ENCODE results near the gene CYB5A.
"Not testable (repeated sequence)": the region's sequence is repeated elsewhere in the genome, so short reads cannot be mapped to it uniquely, and the experiment has no call there.

Gene CYB5A

DNA sequence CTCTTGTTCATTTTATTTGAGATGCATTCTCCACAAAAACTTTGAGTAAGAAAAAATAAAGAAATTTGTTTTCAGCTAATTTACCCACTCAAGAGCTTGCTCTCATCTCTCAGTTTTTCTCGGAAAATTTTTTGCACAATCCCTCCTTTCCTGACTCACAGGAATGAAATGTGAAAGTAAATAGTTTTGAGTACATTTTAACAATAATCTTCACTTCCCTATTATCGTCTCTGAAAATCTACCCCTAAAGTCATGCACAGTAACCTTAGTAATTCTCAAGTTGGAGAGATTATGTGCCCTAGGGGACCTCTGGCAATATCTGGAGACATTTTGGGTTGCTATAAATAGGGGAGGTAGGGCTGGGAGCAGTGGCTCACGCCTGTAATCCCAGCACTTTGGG, 2.6 kb downstream of the CYB5A start:
- Mint-ChIP-seq H3K9me3 (peaks cover 2% of the 10 kb centered on the region), H3K27ac (no peak overlapping the region), H3K27me3 (no peaks in the 10 kb centered on the region), H3K36me3 (no peaks in the 10 kb centered on the region), H3K4me1 (peaks cover 5% of the 10 kb centered on the region), H3K4me3 (no peak overlapping the region)
- no peak for ATAC-seq (ENCODE audit: low read depth)
- no peak for DNase-seq (ENCODE audit: low spot score in 2 of 2)

DNA sequence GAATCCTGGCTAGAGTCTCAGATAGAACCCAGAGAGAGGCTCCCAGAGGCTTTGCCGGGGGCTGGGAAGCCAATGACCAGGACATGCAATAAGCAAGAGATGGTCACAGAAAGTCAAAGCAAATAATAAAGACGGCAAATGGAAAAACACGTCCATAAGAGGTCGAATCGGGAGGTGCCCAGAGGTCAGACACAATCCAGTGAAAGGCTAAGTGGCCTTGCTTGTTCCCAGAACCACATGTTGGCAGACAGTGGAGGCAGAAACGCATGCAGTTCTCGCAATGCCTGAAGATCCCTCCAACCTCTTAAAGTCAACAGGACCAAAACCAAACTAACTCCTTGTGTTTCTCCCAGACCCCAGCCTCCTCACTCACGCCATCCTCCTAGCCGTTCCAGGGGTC, 3.0 kb downstream of the CYB5A start:
- ATAC-seq (ENCODE audit: low read depth) (no peak), DNase-seq (ENCODE audit: low spot score in 2 of 2) (no peak)
- Mint-ChIP-seq H3K27ac (no peak overlapping the region), H3K4me3 (no peak overlapping the region), H3K9me3 (peaks cover 2% of the 10 kb centered on the region), H3K27me3 (no peaks in the 10 kb centered on the region), H3K4me1 (peaks cover 5% of the 10 kb centered on the region), H3K36me3 (no peaks in the 10 kb centered on the region)

DNA sequence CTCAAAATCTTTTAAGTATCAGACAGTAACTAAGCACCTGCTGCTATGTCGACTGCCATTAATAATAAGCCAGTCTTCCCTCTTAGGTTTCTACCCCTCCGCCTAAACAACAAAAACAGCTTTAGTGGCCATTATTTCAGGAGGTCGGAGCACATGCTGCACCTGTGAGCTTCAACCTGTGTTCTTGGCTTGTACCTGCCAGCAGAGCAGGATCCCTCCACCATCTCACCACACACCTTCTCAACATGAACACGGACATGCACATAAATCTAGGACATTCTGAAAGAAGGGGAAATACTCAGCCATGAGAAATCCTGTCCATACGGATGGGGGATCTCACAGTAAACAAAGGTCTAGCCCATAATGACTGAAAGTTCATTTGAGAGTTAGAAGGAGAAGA, 3.7 kb downstream of the CYB5A start:
- no peaks in the 10 kb centered on the region for H3K9me3 Mint-ChIP-seq
- H3K4me1 Mint-ChIP-seq: peaks cover 7% of the 10 kb centered on the region
- DNase-seq (ENCODE audit: low spot score in 2 of 2) (no peak), ATAC-seq (ENCODE audit: low read depth) (no peak)
- H3K27ac Mint-ChIP-seq: no peak overlapping the region
- H3K4me3 Mint-ChIP-seq: no peak overlapping the region
- H3K27me3 Mint-ChIP-seq: no peaks in the 10 kb centered on the region
- no peaks in the 10 kb centered on the region for H3K36me3 Mint-ChIP-seq

DNA sequence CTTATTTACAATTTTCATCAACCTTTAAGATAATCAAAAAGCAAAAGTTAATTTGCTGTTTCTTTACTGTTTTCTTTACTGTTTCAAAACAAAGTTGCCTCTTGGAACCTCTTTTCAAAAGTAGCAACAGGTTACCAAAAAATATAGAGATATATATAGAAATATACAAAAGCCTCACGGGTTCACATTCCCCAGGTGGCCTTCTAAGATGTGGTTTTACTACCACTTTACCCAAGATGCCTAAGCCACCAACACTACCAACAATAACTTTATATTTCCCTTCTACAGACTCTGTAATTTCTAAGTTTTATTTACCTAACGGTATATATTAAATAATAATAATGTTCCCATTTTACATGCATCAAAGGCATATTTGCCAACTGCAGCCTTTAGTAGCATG, 4.9 kb downstream of the CYB5A start:
- ATAC-seq (ENCODE audit: low read depth): no peak
- Mint-ChIP-seq H3K4me3 (no peak overlapping the region), H3K36me3 (no peaks in the 10 kb centered on the region), H3K4me1 (peaks cover 19% of the 10 kb centered on the region), H3K27ac (no peak overlapping the region), H3K27me3 (no peaks in the 10 kb centered on the region), H3K9me3 (no peaks in the 10 kb centered on the region)
- no peak for DNase-seq (ENCODE audit: low spot score in 2 of 2)

DNA sequence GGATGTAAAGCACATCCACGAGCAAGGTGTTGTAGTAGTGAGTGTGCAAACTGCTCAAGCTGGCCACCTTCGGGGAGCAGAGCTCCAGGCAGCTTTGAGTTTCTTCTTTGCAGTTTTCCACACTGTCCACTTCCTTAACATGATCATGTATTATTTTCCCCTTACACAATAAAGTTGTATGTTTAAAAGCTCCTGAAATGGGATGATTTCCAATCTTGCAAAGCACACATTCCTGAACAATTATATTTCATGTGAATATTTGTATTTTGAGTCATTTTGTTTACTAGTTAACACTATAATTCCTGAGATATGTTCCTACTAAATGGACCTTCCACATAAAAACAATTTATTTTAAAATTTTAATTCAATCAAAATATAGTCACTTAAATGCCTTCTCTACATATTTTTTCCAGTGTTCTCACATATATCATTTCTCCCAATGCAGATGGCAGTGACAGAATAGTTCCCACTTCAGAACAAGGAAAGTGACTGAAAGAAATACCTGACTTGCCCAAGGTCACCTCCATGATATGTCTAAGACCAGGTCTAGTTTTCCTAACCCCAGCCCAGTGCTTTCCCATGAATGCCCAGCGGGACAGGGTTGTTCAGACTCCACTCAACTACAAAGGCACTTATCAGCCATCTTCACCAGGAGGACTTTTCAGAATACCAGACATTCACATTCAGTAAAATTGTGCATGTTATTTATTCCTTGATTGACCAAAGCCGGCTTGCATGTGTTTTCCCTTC, 5.5 kb downstream of the CYB5A start:
- H3K27ac Mint-ChIP-seq: no peak overlapping the region
- no peak for DNase-seq (ENCODE audit: low spot score in 2 of 2)

DNA sequence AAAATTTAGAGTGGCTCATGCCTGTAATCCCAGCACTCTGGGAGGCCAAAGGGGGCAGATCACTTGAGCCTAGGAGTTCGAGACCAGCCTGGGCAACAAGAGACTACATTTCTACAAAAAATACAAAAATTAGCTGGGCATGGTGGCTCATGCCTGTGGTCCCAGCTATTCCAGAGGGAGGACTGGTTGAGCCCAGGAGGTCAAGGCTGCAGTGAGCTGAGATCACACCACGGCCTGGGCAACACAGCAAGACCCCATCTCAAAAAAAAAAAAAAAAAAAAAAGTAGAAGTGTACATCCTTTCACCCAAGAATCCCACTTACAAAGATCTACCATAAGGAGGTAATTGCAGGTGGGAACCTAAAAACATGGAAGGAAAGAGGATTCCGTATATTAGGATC, 6.2 kb downstream of the CYB5A start:
- not testable (repeated sequence) for H3K36me3 Mint-ChIP-seq; H3K27ac Mint-ChIP-seq; DNase-seq (ENCODE audit: low spot score in 2 of 2); H3K9me3 Mint-ChIP-seq; H3K27me3 Mint-ChIP-seq; H3K4me3 Mint-ChIP-seq; ATAC-seq (ENCODE audit: low read depth)
- peaks cover 22% of the 10 kb centered on the region for H3K4me1 Mint-ChIP-seq

More for the DNA sequence above, 5.5 kb downstream of the CYB5A start:
- Mint-ChIP-seq H3K4me1 (peaks cover 21% of the 10 kb centered on the region), H3K36me3 (peaks cover 4% of the 10 kb centered on the region), H3K9me3 (no peaks in the 10 kb centered on the region), H3K4me3 (no peak overlapping the region), H3K27me3 (no peaks in the 10 kb centered on the region)
- ATAC-seq (ENCODE audit: low read depth): no peak

DNA sequence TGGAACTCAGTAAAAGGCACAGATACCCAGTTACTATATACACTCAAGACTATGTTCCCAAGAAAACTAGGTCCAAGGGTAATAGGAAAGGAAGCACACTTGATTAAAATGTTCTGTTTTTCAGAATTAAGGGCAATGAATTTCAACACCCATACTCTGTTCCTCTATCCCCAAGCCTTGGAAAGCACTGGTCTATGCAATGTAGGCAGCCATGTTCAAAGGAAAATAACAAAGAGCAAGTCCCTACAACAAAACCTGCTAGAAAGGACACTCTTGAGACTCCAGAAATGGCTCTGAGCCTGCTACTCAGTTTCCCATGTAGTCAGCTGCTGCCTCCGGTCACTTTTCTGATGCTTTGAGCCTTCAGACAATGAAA, 6.8 kb downstream of the CYB5A start:
- Mint-ChIP-seq H3K4me1 (peaks cover 22% of the 10 kb centered on the region), H3K27ac (no peak overlapping the region), H3K27me3 (no peaks in the 10 kb centered on the region), H3K9me3 (no peaks in the 10 kb centered on the region), H3K36me3 (peaks cover 9% of the 10 kb centered on the region), H3K4me3 (no peak overlapping the region)
- no peak for ATAC-seq (ENCODE audit: low read depth)
- no peak for DNase-seq (ENCODE audit: low spot score in 2 of 2)

DNA sequence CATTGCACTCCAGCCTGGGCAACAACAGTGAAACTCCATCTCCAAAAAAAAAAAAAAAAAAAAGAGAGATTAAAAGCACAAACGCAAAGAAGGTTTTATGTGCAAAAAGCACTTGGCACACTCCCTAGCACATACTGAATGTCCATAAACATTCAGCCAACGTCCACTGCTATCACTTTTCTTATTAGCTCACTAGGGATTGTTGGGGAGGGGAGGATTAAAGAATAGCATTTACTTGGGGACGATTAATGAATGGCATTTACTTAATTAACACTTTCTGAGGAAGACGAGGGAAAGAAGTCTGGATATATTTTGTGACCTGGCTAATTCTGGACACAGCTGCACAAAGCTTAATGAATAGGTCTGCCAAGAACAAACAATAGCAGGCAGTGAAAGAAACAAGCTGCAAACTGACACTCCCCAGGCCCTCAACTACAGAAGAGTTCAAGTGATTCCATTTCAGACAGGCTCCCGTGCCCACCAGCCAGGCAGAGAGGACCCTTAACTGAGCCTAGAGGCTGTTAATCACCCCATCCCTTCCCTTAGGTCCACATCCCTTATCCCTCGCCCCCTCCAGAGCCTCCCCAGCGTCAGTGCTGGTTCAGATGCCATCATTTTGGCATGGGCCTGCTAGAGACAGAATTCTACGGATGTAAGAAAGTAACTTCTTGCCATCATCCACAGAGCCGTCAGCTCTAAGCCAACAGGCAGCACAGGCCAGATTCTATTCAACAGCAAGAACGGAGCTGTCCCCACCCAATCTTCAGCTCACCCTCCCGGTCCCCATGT, 7.4 kb downstream of the CYB5A start:
- Mint-ChIP-seq H3K36me3 (peaks cover 9% of the 10 kb centered on the region), H3K4me1 (peaks cover 22% of the 10 kb centered on the region), H3K4me3 (no peak overlapping the region), H3K27ac (no peak overlapping the region), H3K27me3 (no peaks in the 10 kb centered on the region), H3K9me3 (no peaks in the 10 kb centered on the region)
- ATAC-seq (ENCODE audit: low read depth) (no peak), DNase-seq (ENCODE audit: low spot score in 2 of 2) (no peak)

DNA sequence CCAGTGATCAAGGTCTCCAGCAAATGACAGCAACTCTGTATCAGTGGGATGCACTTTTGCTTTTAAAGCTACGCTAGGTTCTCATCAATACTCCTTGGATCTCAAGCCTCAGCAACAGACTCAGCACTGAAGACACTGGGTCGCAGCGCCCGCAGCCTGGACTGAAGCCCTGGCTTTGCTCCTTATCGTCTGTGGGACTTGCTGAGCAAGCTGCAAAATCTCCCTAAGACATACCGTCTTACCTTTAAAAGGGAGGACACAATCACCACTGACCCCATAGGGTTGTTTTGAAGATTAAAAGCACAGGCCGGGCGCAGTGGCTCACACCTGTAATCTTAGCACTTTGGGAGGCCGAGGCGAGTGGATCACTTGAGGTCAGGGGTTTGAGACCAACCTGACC, 8.1 kb downstream of the CYB5A start:
- Mint-ChIP-seq H3K4me3 (no peak overlapping the region), H3K36me3 (peaks cover 9% of the 10 kb centered on the region), H3K4me1 (peaks cover 22% of the 10 kb centered on the region), H3K27ac (no peak overlapping the region), H3K27me3 (no peaks in the 10 kb centered on the region), H3K9me3 (no peaks in the 10 kb centered on the region)
- DNase-seq (ENCODE audit: low spot score in 2 of 2): no peak
- ATAC-seq (ENCODE audit: low read depth): no peak

DNA sequence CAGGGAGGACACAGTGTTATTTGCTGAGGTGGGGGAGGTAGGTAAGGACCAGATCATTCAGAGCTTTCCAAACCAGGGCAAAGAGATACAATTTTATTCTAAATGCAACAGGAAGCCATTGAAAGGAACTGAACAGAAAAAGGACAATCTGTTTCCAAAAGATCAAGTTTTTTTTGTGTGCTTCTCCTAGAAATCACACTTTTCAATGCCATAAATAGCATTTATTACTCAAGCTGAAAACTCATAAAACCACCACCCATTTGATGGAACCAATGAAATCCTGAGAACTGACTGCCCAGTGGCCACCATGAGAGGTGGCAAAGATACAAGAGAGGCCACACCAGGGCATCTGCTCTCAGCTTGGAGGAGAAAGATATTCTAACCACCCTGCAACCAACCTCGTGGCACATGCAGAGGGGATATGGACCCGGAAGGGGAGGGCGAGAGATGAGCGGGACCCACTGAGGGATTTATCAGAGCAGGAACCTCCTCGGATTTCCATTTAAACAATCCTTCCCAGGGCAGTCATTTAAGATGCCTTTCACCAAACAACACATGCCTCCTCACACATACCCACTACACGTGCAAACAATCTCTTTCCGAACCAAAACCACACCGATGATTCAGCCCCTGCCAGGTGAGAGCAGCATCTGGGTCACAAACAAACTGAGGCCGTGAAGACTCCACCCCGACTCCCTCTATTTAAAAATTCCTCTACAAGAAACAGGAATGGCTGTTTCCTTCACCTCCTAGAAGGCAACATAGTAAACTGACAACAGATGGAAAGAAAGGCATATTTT, 8.8 kb downstream of the CYB5A start:
- H3K27me3 Mint-ChIP-seq: no peaks in the 10 kb centered on the region
- ATAC-seq (ENCODE audit: low read depth) (no peak), DNase-seq (ENCODE audit: low spot score in 2 of 2) (no peak)
- no peak overlapping the region for H3K4me3 Mint-ChIP-seq
- peaks cover 9% of the 10 kb centered on the region for H3K36me3 Mint-ChIP-seq
- H3K4me1 Mint-ChIP-seq: peaks cover 22% of the 10 kb centered on the region
- H3K9me3 Mint-ChIP-seq: no peaks in the 10 kb centered on the region
- H3K27ac Mint-ChIP-seq: peak overlapping the region; percentile 32

DNA sequence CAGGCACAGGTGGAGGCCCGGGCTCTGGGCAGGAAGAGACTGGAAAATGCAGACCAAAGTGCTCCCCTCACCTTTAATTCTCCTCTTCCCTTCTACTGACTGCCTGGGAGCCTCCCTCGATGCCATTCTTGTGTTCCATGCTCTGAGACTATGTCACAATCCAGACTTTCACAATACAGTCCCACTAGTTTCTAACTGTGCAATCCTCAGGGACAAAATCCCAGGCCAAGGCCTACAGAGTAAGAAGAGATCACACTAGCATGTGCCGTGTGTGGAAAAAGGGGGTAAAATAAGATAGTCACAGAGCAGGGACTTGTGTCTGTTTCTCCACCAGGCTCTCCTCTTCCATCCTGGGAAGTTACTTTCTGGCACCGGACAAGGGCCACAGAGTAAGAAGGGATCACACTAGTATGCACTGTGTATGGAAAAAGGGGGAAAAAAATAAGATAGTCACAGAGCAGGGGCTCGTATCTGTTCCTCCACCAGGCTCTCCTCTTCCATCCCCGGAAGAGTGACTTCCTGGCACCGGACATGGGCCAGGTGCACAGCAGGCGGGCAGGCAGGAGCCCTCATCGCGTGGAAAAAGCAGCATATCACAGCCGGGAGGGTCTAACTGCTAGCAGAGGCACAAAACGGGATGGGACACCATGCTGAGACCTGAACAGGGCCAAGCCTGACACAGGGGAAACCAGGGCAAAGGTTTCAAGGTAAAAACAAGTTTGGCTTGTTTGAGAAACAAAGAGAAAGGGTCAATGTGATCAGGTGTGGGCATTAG, 9.6 kb downstream of the CYB5A start:
- H3K27me3 Mint-ChIP-seq: no peaks in the 10 kb centered on the region
- DNase-seq (ENCODE audit: low spot score in 2 of 2) (no peak), ATAC-seq (ENCODE audit: low read depth) (no peak)
- no peaks in the 10 kb centered on the region for H3K9me3 Mint-ChIP-seq
- no peak overlapping the region for H3K4me3 Mint-ChIP-seq
- peaks cover 22% of the 10 kb centered on the region for H3K4me1 Mint-ChIP-seq
- H3K27ac Mint-ChIP-seq: peak overlapping the region; percentile 32
- peaks cover 14% of the 10 kb centered on the region for H3K36me3 Mint-ChIP-seq

DNA sequence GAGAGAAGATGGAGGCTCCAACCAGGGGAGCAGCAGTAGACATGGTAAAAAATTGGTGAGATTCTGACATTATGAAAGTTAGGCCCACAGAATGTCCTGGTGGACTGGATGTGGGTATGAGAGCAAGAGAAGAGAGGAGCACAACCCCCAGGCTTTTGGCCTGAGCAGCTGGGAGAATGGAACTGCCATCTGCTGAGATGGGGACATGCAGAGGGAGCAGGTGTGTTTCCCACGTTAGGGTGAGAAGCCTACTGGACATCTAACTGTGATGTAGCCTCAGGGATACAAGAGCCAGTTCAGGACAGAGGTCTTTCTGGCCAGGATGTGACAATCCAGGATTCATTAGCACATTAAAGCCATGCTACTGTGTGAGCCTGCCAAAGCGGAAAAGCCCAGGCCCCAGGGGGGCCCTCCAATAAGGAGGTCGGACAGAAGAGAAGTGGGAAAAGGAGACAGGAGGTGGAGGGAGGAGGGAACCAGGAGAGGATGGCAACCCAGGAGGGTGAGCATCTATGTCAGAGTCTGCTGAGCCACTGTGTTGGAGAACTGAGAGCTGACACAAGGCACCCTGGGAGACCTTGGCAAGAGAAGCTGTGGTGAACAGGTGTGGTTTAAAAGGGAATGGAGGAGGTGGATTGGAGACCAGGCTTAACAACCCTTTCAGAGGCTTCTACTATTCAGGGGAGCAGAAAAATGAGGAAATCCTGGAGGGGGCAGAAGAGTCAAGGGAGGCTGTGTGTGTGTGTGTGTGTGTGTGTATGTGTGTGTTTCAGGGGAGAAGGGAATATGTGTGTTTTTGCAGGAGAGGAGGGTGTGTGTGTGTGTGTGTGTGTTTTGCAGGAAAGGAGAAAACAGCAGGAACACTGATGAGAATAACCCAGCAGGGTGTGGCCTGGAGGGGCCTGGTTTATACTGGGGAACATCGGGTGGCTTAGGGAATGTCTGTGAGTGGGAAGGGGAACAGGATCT, 10.5 kb downstream of the CYB5A start:
- DNase-seq (ENCODE audit: low spot score in 2 of 2) (no peak), ATAC-seq (ENCODE audit: low read depth) (no peak)
- Mint-ChIP-seq H3K4me1 (peaks cover 19% of the 10 kb centered on the region), H3K4me3 (no peak overlapping the region), H3K27me3 (no peaks in the 10 kb centered on the region), H3K36me3 (peaks cover 14% of the 10 kb centered on the region), H3K27ac (peak overlapping the region; percentile 4), H3K9me3 (no peaks in the 10 kb centered on the region)

DNA sequence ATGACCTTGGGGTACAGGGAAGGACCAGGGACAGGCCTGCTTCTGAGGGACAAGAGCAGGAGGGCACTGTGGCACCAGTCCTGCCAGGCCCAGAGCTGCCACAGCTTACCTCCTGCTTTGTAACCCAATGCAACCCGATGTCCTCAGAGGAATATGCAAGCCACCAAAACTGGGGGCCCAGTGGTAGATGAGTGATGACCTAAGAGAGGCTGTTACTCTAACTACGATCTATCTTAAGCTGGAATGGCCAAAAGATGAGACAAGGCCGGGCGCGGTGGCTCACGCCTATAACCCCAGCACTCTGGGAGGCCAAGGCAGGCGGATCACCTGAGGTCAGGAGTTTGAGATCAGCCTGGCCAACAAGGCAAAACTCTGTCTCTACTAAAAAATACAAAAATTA, 12.8 kb downstream of the CYB5A start:
- Mint-ChIP-seq H3K9me3 (no peaks in the 10 kb centered on the region), H3K36me3 (peaks cover 19% of the 10 kb centered on the region), H3K4me1 (peaks cover 19% of the 10 kb centered on the region), H3K27ac (no peak overlapping the region), H3K4me3 (no peak overlapping the region), H3K27me3 (no peaks in the 10 kb centered on the region)
- DNase-seq (ENCODE audit: low spot score in 2 of 2) (no peak), ATAC-seq (ENCODE audit: low read depth) (no peak)

Measured in memory B cell (primary cell).